Ureter (tissue), 1 donor: ENCODE measurements around the gene ACSS2. TPM values are rescaled to one million over a fixed set of nuclear protein-coding genes. Genes with fewer than 3 reads are reported as not detected.

ENCODE experiments used
- DNase-seq: peaks from one replicate; pipeline ENCODE4 v3.0.0-alpha.2; 2020; ENCODE audit warnings: low spot score
- total RNA-seq: library from RNA; stranded (reverse); gene quantifications from one replicate; pipeline ENCODE4 v1.2.4, GENCODE V29; 2023
- donor health status: DM: yes; HTN: yes; CAD: no.

ACSS2 gene
- total RNA-seq, 1 donor from 2014 or later: 45.8 TPM

DNA sequence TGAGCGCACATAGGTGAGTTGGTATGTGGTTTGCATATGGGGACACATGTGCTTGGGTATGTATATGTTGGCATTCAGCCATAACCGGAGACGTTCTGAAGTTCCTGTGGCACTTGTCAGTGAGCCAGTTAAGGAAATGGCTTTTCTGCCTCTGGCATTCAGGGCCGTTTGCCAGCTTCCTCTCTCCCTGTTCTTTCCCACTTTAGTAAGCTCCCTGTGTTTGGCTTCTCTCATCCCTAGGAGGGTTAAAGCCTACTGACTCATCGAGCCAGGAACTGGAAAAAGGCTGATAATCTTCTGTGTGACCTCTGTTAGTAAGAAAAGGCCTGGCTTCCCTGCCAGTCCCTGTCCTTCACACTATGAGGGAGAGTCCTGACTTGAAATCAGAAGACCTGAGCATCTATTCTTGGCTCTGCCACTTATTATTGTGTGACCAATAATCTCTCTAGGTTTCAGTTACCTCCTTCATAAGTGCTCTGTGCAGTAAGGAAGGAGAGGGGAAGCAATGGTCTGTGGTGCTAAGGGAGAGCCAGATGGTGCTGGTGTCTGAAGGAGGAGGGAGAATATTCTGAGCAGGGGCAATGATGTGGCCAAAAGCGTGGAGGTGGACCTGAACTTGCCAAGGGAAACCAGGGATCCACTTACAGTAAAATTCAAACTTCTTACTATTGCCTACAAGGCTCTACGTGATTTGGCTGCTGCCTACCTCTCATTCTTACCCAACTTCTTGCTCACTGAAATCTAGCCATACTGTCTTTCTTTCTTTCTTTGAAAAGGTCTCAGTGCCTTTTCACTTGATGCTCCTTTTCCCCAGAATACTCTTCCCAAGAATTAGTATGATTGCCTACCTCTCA lies 31.4 kb downstream of the ACSS2 start:
- DNase-seq: peak; percentile 63

DNA sequence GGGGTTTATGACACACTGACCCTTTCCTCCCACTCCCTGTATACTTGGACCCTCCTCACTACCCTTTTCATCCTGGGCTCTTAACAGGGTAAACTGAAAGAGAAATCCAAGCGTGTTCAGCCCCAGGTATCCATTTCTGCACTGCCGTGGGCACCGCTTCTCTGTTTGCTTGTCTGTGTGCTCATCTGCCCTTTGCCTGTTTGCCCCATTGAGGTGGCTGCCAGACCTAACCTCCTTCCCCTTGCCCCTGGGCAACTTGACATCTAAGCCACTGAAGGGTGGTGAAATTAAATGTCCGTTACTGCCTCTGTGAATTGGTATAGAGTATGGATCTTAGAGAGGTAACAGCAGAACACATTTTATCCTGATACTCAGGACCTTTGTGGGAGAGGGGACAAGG lies 38.7 kb downstream of the ACSS2 start:
- DNase-seq: no peak

DNA sequence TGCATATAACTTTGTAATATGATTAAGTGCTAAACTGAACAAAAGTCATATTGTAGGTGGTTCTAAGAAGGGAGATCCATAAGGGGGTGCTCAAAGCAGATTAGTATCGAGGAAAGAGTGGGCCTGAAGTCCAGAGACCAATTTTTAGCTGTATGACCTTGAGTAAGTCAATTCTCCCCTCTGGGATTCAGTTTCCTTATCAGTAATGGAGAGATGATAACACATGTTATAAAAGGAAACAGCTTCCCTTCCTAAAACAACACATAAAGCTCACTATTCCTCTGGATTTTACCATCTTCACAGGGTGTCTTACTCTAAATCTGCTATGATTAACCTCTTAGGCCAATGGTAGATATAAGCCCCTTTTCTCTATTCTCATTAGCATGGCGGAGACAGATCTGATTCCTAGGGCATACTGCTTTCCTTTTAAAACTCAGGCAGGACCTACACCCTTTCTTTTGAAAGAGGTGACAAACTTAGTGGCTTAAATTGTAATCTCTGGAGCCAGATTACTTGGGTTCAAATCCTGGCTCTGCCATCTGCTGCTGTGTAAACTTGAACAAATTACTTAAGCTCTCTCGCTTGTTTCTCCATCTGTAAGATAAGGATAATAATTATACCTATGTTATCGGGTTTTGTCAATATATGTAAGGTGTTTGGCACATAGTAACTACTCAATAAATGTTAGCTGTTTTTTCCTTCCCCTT lies 39.5 kb downstream of the ACSS2 start:
- no peak for DNase-seq

DNA sequence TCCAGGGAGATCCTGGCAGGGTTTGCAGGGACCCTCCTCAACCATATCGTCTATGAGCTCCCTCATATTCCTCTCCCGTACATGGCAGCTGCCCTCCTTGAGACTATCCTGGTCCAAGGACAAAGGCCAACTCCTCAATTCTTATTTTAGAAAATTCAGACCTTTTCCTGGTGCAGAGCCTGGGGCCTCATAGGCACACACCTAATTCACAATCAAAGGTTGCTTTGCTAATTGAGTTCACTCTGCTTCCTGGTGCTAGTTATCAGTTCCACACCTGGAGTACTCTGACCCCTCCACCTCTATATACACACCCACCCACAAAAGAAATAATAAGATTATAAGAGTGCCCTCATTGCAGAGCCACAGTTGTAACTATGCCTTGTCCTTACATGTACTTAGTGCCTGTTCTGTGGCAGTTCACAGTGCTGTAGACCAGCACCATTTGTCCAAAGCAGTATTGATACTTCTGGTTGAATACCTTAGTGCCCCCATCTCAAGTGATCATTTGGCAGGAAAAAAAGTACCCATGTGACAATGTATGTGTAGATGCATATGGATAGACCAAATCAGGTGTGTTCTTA lies 40.5 kb downstream of the ACSS2 start:
- DNase-seq: no peak

DNA sequence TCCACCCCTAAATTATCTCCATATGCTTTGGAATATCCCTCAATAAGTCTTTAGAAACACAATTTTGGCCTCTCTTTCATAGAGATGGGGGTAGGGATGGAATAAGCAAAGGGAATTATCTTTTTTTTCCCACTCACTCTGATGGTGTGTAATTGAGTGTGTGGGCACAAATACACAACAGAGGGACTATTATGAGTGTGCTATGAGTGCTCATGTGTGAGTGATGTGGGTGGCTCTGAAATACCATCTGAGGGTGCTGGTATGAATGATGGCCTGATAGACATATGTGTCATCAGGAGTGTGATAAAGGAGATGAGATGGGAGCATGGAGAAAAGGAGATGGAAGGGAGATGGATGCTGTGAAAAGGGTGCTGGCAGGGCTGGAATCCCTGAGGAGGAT lies 43.6 kb downstream of the ACSS2 start:
- no peak for DNase-seq

DNA sequence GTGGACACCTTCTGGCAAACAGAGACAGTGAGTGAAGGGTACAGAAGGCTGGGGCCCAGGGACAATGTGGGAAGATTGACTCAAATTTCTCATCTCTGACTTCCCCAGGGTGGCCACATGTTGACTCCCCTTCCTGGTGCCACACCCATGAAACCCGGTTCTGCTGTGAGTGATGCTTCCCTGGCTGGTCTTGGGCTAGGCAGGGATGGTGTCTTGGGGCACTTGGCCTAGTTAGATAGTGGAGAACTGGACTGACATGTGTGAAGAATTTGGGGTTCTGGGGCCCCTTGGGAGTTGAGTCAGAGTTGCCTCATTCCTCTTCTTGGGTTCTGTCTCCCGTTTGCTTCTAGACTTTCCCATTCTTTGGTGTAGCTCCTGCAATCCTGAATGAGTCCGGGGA lies 45.0 kb downstream of the ACSS2 start:
- DNase-seq: no peak

DNA sequence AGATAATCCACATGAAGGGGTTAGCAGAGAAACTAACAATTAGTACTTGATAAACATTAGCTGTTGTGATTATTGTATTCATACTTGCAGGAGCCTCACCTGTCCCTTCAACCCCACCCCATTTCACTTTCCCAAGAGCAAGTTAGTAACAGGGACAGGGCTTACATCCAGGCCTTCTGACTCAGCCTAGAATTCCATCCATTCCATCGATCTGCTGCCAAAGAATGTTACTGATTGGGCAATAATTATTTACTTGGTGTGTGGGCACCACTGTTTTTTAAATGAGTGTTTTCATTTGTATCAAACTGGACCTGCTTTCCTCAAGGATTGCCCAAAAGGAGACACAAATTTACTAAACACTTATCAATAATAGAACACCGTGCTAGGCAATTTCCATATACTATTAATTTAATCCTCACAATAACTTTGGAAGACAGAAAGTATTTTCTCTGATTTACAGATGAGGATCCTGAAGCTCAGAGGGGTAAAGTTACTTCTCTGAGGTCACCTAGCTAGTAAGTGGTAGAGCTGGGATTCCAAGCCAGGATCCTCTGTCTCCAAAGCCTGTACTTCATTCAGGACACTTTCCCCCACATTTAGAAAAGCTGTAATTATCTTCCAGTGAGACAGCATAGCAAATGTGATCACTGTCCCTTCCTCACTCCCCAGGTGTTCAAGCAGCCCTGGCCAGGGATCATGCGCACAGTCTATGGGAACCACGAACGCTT lies 46.4 kb downstream of the ACSS2 start:
- DNase-seq: no peak

DNA sequence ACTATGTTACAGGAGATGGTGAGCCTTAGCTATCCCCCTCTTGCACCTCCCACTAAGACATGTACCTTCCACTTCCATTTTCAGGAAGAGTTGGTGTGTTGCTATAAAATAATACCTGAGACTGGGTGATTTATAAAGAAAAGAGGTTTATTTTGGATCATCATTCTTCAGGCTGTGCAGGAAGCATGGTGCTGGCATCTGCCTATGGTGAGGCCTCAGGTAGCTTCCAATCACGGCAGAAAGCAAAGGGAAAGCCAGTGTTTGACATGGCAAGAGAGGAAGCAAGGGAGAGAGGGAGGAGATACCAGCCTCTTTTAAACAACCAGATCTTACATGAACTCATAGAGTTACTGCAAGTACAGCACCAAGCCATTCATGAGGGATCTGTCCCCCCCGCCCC lies 47.0 kb downstream of the ACSS2 start:
- DNase-seq: no peak

DNA sequence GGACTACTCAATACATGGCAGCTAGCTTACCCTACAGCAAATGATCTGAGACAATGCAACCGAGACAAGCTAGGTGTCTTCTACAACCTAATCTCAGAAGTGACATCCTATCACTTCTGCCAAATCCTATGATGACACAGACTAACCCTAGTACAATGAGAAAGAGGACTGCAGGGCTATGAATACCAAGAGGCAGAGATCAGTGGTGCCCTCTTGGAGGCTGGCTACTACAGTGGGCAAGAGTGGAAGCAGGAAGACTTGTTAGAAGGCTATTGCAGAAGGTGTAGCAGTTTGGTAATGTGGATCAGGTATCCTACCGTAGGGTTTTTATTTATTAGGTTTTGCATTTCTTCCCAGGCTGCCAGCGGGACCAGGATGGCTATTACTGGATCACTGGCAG lies 48.9 kb downstream of the ACSS2 start:
- no peak for DNase-seq

DNA sequence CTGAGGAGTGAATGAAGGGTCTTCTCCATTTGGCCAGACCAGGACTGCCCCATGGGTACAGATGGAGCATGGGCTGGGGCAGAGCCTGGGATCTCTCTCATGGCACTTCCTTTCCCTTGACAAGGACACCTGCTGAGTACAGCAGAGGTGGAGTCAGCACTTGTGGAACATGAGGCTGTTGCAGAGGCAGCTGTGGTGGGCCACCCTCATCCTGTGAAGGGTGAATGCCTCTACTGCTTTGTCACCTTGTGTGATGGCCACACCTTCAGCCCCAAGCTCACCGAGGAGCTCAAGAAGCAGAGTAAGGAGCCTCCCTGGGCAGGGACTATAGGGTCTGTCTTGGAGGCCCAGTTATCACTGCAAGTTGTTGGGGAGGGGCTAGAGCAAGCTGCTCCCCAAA lies 49.6 kb downstream of the ACSS2 start:
- no peak for DNase-seq

DNA sequence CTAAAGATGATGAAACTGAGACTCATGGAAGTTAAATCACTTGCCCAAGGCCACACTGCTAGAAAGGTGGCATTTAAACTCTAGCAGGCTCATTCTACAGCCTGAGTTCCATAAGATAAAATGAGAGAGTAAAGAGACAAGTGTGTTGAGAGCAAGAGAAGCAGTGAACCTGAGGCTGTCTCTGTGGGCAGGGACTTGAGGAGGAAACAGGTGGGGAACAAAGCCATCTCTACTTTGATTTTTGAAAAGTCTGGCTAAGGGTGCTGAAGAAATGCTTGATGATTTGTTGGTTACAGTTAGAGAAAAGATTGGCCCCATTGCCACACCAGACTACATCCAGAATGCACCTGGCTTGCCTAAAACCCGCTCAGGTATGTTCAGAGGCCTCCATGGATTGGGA lies 50.2 kb downstream of the ACSS2 start:
- no peak for DNase-seq

DNA sequence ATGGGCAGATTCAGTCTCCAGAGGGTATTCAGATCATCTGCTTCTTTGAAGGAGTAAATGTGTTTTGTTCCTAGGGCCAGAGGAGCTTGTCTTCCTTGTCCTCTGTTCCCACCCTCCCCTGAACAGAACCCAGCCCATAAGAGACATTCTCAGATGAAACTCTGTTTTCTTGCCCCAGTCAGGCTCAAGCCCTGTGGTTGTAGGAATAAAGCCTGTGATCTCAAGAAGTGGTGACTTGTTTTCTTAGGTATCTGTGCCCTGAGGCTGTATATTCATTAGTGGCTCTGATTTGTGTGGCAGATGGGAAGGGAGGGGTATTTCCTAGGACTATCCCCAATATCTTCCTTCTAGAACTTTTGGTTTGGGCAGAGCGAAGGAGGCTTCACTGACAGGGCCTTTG lies 51.3 kb downstream of the ACSS2 start:
- DNase-seq: no peak

DNA sequence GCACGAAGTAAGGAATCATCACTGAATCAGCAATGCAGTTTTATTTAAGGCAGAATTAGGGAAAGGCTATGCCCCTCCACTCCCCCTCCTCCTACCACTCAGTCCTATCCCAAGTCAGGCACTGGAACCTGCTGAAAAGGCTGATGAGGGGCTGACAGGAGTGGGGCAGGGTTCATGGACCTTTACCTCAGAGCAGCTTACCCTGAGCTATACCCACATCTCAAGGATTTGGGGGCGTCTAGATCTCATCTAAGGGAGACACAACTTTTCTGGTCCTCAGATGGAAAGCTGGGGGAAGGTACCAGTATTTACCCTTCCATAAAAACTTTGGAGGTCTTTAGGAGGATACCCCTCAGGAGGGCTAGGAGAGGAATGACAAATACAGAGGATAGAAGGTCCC lies 52.0 kb downstream of the ACSS2 start:
- no peak for DNase-seq

DNA sequence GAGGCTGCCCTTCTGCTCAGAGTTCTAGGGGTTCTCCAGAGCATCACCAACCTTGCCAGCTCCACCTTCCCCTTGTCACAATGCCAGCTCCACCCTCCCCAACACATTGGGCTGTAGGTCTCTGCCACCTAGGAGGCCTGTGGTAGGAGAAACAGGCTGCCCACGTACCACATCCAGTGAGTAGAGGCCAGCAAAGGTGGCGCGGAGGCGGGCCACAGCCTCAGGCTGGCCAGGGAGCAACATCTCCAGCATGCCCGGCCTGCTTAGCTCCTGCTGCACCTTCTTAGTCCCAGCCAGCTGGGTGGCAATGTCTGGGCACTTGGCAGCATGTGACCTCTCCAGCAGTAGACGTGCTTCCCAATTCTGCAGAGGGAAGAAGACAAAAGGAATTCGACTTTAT lies 55.4 kb downstream of the ACSS2 start:
- DNase-seq: no peak

DNA sequence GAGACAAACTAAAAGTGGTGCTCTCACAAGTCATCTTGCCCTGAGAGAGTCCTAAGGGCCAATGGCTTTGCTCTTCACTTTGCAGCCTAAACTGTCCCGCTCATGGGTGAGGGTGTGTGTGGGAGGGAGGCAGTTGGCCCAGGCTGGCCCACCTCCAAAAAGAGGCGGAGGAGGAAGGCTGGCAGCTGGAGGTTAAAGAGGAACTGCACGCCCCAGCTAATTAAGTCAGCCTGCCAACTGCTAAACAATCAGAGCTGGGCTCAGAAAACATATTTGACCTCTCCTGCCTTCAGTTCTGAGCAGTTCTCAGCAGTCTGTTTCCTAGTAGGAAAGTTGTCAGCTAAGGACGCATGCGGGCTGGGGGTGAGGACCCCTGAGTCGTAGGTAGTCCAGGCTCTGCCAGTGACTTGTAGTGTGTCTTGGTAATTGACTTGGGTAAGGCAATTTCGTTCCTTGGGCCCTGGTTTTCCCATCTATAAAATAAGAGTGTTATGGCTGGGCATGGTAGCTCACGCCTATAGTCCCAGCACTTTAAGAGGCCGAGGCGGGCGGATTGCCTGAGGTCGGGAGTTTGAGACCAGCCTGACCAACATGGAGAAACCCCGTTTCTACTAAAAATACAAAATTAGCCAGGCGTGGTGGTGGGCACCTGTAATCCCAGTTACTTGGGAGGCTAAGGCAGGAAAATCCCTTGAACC lies 62.2 kb downstream of the ACSS2 start:
- no peak for DNase-seq

DNA sequence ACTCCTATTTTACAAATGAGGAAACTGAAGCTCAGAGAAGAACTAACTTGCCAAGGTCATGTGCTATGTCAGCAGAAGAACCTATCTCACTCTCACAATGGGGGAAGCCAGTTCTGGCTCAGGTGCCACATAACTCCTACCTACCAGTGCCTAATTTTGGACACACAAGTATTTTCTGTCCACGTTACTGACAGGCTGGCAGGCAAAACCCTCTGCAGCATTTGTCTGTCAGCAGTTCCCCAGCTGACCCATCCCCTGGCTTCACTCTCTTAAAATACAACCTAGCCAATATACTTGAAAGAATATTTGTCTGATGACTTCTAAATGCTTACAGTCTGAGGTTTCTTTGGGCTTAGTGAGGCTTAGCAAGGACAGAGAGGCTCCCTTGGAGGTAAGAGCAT lies 63.7 kb downstream of the ACSS2 start:
- no peak for DNase-seq

DNA sequence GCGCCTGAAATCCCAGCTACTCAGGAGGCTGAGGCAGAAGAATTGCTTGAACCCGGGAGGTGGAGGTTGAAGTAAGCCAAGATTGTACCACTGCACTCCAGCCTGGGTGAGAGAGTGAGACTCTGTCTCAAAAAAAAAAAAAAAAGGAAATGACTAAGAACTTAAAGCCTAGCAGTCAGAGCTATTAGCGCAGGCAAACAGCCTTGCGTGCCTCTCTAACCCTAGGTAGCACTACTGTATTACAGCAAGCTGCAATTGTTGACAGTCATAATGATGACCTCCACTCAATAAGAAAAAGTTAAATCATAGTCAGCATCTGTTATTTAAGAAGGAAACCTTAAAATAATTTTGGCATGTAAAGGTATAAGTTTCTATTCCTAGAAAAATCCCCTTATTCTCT lies 64.8 kb downstream of the ACSS2 start:
- DNase-seq: no peak

DNA sequence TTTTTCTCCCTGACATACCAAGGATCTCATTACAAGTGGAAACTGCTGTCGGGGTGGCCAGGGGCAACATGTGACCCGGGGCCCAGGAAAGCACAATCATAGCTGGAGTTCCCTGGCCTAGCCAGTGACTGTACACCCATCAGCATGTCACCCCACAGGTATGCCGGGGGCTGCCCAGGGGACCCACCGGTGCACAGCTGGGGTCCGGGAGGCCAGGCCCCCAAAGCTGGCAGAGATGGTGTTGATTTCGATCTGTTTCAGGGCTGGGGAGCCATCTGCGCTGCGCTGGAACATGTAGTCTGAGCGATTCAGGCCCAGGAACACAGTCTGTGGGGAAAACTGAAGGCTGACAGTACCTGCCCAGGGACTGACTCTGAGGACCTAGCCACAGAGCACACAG lies 65.9 kb downstream of the ACSS2 start:
- DNase-seq: no peak

DNA sequence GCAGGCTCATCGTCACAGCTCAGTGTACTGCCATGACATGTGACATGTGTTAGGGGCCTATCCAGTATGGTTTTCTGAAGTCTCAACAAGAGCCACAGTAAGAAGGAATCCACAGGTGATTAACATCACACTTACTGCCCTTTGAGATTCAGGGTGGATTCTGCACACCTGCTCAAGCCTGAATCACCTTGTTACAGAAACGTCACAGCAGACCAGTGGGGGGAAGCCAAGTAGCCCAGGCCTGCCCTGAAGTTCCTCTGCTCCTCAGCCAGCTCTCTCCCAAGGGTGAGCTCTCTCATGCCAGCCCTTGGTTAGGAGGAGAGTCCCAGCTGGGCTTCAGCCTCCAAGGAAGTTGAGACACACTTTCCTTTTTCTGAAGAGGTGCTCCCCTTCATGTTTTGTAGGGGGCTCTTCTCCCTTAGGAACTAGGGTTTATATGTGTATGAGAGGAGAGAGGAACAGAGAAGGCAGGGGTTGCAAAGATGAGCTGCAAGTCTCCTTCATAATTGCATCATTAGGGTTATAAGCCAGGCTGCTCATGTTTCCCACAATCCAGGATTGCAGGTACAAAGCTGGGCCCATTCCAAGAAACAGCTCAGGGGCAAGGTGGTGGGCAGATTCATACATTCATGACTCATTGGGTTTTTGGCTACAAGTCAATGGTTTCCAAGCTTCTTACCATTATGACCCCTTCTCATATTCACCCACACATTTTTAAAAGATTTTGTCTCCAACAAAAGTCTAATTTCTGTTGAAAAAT lies 67.6 kb downstream of the ACSS2 start:
- DNase-seq: no peak

DNA sequence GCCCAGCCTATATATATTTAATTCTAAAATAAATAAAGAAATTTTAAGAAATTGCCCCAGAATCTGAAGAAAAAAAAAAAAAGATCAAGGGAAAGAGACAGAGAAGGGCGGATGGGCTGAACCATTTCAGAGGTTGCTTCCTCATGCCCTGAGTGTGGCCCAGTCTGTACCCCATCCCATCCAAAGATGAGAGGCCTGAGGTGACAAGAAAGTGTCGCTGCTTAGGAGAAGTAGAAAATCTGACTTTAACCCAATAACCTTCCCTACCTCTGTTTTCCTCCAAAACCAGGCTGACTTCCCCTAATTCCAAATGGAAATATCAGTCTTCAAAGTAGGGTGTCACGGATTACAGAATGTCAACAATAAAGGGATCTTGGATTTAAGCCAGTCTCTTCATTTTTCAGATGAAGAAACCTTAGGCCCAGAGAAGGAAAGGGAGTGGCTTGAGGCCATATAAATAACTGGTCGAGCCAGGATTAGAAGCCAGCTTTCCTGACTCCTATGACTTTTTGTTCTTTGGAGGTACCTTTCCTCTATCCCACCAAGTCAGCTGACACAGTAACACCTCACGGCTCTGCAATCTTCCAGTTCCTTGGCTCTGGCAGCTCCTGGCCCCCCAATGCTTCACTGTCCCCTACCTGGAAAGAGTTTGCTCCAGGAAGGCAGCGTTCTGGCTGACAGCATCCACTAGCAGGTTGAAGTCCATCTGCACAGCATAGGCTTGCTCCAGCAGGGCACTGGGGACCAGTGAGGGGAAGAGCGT lies 69.1 kb downstream of the ACSS2 start:
- DNase-seq: no peak
